Esophagus squamous epithelium (tissue), 4 donors: ENCODE results near the gene CABP2.

Experiments used
- POLR2A ChIP-seq, 4 donors: fragments of 450-650 bp; IDR thresholded peaks; one replicate each; pipeline ENCODE4 v1.6.1; 2017; ENCODE audit warnings: antibody characterized with exemption in 4 of 4, mild to moderate bottlenecking in 4 of 4, moderate library complexity in 3 of 4
- TF ChIP-seq, protein P1 (sequence below), 6 experiments: fragments of 450-650 bp in 4 of 6; fragments of 200-600 bp in 2 of 6; sonication (generic) in 2 of 6; IDR thresholded peaks; one replicate each; pipeline ENCODE4 v1.5.1; 2016 to 2019; ENCODE audit warnings: antibody characterized with exemption in 6 of 6, mild to moderate bottlenecking in 4 of 6, moderate library complexity in 4 of 6

DNA sequence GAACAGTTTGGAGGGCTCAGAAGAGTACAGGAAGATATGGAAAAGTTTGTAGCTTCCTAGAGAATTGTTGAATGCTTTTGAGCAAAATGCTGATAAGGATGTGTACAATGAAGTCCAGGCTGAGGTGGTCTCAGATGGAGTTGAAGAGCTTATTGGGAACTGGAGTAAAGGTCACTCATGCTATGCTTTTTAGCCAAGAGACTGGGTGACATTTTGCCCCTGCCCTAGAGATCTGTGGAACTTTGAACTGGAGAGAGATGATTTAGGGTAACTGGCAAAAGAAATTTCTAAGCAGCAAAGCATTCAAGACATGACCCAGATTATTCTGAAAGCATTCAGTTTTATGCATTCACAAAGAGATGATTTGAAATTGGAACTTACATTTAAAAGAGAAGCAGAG lies 27.9 kb upstream of the CABP2 start:
- TF ChIP-seq, protein P1, sequence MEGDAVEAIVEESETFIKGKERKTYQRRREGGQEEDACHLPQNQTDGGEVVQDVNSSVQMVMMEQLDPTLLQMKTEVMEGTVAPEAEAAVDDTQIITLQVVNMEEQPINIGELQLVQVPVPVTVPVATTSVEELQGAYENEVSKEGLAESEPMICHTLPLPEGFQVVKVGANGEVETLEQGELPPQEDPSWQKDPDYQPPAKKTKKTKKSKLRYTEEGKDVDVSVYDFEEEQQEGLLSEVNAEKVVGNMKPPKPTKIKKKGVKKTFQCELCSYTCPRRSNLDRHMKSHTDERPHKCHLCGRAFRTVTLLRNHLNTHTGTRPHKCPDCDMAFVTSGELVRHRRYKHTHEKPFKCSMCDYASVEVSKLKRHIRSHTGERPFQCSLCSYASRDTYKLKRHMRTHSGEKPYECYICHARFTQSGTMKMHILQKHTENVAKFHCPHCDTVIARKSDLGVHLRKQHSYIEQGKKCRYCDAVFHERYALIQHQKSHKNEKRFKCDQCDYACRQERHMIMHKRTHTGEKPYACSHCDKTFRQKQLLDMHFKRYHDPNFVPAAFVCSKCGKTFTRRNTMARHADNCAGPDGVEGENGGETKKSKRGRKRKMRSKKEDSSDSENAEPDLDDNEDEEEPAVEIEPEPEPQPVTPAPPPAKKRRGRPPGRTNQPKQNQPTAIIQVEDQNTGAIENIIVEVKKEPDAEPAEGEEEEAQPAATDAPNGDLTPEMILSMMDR (IDR thresholded peaks at IDR 0.05) = no peak
- no peak for TF ChIP-seq POLR2A (IDR thresholded peaks at IDR 0.05)
